ENCODE measurements around the gene GFPT1.

DNA sequence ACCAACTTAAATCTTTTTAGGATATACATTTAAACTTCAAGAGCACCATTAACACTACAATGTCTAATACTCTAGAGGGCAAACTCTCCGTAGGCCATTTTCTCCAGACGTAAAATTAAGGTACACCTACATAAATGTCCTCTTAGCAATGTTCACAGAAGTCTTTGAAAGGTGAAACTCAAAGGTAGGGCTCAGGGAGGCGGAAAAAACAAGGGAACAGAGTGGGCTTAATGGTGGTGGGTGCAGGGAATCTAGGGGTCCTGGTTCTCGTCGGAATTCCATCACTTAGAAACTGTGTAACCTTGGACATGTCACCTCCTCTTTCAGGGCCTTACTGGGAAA is 49.5 kb upstream of the GFPT1 start:
- TF ChIP-seq, protein P1, sequence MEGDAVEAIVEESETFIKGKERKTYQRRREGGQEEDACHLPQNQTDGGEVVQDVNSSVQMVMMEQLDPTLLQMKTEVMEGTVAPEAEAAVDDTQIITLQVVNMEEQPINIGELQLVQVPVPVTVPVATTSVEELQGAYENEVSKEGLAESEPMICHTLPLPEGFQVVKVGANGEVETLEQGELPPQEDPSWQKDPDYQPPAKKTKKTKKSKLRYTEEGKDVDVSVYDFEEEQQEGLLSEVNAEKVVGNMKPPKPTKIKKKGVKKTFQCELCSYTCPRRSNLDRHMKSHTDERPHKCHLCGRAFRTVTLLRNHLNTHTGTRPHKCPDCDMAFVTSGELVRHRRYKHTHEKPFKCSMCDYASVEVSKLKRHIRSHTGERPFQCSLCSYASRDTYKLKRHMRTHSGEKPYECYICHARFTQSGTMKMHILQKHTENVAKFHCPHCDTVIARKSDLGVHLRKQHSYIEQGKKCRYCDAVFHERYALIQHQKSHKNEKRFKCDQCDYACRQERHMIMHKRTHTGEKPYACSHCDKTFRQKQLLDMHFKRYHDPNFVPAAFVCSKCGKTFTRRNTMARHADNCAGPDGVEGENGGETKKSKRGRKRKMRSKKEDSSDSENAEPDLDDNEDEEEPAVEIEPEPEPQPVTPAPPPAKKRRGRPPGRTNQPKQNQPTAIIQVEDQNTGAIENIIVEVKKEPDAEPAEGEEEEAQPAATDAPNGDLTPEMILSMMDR (conservative IDR thresholded peaks at IDR 0.05; ENCODE audit: low read length), result no peak
- TF ChIP-seq EZH2phosphoT487 (IDR thresholded peaks at IDR 0.05; ENCODE audit: borderline replicate concordance), result no peak

Measured in Loucy (cell line).